Body of pancreas (tissue), 4 donors: ENCODE results near the gene PIK3R5.

ENCODE experiments used
- POLR2A ChIP-seq, 3 donors: fragments of 450-650 bp; IDR thresholded peaks; one replicate each; pipeline ENCODE4 v1.6.1; 2016; ENCODE audit warnings: antibody characterized with exemption in 3 of 3, mild to moderate bottlenecking in 2 of 3
- TF ChIP-seq, protein P1 (sequence below), 7 experiments: fragments of 450-650 bp in 4 of 7; fragments of 200-600 bp in 3 of 7; sonication (generic) in 3 of 7; IDR thresholded peaks; one replicate each; pipeline ENCODE4 v1.5.1; 2016 to 2019; ENCODE audit warnings: antibody characterized with exemption in 7 of 7

DNA sequence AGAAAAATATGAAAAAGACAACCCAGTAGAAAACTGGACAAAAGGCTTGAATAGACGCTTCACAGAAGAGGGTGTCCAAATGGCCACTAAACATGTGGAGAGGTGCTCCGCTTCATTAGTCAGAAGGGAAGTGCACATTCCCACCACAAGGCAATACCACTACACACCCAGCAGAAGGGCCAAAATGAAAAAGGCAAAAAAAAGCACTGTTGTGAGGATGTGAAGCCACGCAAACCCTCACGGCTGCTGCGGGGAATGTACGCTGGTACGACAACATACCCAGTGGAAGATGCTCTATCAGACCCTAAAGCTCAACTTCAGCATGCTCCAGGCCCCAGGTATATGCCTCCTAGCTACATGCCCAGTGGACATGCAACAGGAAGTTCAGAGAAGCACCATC, 17.0 kb downstream of the PIK3R5 start:
- TF ChIP-seq, protein P1, sequence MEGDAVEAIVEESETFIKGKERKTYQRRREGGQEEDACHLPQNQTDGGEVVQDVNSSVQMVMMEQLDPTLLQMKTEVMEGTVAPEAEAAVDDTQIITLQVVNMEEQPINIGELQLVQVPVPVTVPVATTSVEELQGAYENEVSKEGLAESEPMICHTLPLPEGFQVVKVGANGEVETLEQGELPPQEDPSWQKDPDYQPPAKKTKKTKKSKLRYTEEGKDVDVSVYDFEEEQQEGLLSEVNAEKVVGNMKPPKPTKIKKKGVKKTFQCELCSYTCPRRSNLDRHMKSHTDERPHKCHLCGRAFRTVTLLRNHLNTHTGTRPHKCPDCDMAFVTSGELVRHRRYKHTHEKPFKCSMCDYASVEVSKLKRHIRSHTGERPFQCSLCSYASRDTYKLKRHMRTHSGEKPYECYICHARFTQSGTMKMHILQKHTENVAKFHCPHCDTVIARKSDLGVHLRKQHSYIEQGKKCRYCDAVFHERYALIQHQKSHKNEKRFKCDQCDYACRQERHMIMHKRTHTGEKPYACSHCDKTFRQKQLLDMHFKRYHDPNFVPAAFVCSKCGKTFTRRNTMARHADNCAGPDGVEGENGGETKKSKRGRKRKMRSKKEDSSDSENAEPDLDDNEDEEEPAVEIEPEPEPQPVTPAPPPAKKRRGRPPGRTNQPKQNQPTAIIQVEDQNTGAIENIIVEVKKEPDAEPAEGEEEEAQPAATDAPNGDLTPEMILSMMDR (IDR thresholded peaks at IDR 0.05): no peak
- TF ChIP-seq POLR2A (IDR thresholded peaks at IDR 0.05): no peak
